Stimulated activated CD4-positive, alpha-beta T cell treated with anti-CD3 and anti-CD28 coated beads, Interleukin-4, amount 100 ng/mL, for 1 hour (primary cell): ENCODE measurements around the gene PSKH1.

Source experiments
- DNase-seq: peaks from one replicate; pipeline ENCODE4 v3.0.0-alpha.2; 2020

PSKH1 gene

DNA sequence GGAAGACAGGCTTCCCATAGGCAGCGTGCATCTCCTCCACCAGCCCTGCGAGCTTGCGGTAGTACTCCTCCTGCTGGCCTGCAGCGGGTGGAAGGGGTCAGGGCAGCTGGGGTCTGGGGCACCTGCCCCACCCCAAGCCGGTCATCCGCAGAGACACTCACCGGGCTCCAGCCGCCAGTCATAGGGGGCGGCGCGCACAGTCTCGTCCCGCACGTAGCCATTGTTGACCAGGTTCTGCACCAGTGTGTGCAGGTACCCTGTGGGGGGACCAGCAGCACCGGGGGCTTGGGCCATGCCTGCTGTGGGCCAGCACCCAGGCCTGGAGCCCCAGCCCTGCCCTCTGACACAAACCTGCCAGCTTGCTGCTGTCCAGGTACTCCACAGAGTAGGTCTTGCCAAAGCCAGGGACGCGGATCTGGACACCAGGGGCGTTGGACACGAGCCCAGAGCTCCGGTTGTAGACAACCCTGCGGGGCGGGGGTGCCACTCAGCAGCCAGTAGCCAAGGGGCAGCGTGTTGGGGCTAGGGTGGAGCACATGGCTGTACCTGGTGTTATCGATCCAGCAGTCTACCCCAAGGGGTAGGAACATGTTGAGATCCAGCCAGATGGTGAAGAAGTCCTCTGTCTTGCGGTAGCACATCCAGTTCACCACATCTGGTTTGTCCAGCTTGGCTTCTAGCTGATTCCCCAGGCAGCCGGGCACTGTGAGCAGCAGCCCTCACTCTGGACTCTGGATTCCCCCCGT lies 49.6 kb downstream of the PSKH1 start:
- DNase-seq = no peak

DNA sequence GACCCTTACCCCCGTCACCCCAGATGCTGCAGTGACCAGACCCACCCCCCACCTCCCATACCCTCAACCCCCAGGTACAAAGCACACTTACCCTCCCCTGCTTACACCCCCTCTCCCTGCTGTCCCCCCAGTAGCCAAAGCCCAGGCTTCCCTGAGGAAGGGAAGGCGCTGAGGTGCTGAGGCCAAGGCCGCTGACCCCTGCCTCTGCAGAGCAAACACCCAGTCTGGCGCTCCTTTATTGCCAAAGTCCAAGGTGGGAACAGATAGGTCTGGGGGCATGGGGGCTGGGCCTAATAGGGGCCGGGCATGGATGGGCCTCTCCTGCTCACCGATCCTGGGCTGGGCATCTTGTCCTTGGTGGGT lies 50.2 kb downstream of the PSKH1 start:
- DNase-seq = no peak

DNA sequence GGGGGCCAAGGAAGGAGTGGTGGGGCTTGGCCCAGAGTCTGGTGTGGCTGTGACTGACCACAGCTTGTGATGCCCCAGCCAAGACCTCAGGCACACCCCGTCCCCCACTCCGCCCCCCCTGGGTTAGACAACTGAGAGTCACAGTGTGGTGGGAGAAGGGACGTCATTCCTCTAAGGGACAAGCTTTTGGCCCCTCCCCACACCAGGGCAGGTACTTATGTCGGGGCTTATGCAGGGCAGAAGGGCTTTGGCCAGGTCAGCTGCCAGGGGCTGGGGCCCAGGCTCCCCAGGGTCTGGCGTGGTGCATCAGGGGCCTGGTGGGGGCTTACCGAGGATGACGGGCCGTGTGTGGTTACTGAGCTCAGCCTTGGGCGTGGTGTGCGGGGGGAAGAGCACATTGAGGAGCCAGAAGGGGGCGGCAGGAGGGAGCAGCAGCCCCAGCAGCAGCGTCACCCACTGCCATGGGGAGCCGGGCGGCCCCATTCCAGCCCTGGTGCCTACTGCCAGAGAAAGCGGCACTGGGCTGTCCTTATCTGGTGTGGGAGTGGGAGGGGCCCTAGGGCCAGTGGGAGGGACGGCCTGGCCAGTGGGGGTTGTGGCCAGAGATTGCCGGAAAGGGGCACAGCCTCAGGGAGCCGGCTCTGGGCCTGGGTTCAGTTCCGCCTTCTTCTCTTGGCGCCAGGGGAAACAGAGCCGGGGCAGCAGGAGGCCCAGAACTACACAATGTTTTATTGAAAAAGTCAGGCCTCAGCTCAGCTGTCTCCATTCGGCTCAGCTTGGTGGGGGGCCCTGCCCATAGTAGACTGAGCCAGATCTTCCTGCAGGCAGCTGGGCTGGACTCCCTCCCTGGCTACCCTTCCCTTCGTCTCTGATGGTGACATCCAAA lies 50.8 kb downstream of the PSKH1 start, which contains the start of gene LCAT:
Gene LCAT (minus strand): TSS at position 502 of the 886 bp plus-strand sequence. CDS start 19 bp downstream, at position 483.
- DNase-seq = no peak

DNA sequence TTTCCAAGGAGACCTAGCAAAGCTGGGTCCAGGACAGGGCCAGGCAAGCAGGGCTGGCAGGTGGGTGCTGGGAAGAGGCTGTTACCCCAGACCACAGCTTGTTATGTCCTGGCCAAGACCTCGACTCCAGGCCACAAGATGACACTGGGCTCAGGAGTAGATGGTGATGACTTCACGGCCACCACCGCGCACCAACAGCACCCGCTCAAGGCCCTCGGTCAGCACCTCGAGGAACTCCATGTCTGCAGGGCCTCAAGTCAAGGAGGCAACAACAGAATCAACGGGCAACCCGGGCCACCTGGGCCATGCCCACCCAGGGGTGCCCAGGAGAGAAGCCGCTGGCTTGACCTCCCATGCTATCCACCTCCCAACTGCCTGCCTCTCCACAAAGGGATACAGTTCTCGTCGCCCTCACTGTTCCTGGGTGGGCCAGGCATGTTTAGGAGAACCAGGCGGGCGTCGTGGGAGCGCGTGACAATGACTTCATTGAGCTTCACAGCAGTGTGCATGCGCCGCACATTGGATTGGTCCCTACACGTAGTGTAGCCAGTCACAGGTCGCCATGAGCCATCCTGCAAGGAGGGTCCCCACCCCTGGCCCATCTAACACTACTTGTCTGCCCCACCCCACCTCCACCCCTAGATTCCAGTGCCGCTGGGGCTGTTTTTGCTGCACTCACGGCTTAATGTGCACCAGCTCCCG lies 51.8 kb downstream of the PSKH1 start:
- DNase-seq = no peak

DNA sequence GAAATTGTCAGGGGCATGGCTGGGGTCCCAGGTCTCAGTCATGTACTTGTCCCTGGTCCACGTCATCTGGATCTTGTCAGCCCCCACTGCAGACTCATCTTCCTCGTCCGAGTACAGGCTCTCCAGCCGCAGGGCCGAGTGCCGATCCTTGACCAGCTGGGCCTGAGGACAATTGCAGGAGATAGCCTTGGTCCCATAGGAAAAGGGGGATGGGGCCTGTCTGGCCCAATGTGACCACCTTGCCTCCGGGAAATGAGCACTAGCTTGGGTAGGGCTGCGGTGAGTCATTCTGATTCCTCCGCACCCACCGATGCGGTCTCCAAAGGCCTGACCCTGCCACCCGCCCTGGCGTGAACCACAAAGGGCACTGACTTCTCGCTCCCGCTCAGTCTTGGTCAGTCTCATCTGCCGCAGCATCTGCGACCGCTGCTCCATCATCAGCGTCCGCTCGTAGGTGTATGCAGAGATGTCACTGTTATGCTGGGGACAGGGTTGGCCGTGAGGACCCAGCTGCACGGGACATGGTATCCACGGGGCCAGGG lies 52.4 kb downstream of the PSKH1 start:
- DNase-seq = no peak

DNA sequence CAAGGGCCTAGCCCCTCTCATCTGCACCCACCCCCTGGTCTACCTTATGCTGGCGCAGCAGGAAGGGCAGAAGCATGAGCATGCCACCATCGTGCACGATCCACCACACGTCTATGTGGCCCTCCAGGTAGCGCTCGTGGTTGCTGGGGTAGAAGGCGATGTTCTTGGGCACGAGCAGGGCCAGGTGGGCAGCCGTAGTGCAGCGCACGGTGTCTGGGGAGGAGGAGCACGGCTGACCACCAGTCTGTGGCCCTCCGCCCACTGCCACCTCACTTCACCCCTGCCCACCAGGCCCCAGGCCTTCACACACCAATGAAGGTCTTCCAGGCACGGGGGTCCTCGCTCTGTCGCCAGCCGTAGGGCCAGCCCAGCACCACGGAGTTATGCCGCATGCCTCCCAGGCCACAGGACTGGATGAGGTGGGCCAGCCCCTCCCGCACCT lies 53.1 kb downstream of the PSKH1 start:
- no peak for DNase-seq

DNA sequence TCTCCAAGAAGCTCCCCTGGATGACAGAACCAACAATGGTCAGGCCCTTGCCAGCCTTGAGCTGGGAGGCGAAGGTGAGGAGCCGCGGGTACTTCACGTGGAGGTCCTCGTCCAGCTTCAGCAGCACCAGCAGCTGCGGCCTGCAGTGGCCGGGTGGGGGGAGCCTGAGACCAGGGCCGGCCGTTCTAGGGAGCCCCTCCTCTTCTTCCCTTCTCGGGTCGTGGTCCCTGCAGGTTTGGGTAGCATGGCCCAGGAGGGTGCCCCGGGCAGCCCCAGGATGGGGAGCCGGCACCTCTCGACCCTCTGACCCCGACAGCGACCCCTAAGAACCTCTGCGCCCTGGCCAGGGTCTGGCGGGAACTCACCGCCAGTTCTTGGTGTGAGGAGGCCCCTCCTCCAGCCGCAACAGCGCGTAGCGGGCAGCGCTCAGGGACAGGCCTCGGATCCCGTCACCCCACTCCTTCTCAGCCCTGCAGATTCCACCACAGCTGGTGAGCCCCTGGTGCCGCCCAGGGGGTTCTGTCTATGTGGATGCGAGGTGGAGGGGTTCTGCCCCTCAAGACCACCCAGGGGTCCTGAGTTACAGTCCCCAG lies 54.0 kb downstream of the PSKH1 start:
- no peak for DNase-seq

DNA sequence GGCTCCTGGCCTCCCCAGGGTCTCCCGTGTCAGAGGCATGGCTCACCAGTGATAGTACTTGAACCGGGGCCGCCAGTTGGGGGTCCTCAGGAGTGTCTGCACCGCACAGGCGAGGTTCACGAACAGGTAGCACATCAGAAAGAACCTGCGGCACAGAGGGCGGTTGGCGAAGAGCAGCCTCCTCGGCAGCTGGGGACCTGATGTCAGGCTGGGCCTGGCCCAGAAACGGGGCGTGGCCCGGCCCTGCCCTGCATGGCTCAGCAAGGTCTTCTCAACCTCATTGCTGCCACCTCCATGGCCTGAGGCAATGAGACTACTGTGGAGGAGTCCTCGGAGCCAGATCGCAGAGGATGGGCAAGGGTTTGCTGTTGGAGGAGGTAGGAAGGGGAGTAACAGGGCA lies 55.0 kb downstream of the PSKH1 start:
- DNase-seq = no peak

DNA sequence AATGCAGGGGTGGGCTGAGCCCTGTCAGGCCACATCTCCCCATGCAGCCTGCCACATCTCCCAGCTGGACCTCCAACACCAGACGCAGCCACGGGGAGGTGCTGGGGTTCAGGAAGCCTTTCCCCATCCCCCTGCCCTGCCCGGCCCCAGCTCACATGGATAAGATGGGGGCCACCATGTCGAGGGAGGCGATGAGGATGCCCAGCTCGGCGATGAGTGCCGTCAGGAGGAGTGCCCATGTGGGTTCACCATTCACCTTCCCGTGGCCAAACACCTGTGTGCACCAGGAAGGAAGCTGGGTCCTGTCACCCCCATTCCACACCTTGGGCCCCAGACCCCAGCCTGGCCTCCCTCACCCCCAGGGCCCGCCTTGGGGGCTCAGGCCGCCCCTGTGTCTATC lies 56.6 kb downstream of the PSKH1 start:
- no peak for DNase-seq

DNA sequence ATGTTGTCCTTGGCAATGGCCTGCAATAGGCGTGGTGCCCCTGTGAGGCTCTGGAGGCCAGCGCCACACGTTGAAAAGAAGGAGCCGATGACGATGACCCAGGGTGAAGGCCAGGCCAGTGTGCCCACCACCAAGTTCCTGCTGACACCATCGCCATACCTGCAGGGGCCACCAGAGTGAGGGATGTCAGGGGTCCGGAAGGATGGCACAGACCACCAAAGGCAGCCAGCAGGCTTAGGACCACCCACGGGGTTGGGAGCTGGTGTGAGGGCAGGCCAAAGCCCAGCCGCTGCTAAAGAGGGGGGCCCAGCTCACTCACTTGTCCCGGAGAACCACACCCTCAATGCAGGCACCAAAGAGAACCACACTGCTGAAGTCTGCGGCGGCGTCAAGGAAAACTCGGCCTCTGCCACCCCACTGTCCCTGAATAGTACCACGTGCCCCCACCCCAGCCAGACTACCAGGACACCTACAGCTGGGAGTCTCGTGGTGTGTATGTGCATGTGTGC lies 57.3 kb downstream of the PSKH1 start:
- no peak for DNase-seq

DNA sequence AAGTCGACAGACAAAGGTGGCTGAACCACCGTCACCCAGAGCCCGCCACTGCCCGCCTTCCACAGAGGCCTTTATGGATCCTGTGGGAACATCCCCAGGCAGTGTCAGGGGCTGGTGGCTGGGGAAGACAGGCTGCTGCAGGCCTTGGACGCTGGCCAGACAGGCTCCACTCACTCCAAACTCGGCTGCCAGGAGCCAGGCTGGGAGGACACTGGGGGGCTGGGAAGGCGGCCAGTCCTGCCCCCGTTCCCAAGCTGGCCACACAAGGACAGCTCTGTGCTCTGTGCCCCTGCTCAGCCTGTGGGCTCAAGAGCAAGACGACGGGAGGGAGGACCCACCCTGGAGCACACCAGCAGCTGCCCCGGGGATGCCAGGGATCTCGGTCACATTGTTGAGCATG lies 58.4 kb downstream of the PSKH1 start:
- no peak for DNase-seq

DNA sequence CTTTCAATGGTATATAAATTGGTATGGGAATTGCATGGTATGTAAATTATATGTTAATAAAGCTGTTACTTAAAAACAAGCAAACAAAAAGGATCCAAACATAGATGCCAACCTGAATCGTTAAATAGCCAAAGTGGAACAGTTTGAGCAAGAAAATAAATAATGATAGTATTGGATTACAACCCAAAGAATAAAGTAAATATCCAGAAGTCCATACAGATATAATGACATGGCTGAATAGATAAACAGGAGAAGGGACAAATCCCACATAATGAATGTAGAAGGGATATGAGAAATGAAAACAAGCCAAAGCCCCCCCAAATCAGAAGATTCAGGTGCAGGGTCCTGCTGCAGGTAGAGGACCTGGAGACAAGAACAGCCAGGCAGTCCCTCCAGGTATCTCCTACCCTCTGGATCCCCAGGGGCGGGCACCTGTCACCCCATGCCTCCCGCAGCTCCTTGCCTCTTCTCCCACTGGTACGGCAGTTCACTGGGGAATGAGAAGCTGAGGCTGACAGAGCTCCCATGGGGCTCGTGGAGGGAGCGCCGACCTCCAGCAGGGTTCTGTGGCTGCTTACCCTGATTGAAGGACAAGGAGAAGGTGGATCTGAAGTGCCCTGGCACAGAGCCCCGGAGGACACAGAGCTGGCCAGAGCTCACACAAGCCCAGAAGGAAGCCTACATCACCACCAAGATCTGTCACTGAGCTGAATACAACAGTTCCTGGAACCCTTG lies 60.8 kb downstream of the PSKH1 start:
- DNase-seq = no peak

DNA sequence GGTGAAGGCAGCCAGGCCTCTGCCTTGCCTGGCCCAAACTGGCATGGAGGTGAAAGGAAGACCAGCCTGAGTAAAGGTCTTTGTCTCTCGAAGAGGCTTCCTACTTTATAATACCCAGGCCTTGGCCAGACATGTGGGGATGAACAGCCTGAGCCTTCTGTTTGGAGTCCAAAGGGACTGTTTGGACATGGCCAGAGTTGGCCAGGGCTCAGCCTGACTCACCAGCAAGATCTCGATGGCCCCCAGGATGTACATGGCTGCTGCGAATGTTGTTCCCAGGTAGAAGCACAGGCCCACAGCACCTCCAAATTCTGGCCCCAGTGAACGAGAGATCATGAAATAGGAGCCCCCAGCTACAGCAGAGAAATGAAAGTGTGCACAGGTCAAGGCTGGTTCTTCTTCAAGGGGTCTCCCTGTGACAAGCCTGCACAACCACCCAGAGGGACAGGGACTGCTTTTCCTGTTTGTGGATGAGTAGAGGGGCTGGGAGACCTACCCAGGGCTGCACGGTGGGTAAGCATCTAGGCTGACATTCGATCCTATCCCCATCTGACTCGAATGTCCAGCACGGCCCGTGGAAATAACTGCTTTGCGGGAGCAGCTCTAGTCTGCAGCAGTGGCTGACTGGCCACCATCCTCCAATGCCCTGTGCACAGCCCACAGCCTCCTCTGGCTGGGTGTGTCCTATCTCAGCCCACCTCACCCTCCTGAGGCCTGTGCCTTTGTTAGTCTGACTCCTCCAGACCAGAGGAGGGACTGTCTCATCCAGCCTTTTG lies 61.6 kb downstream of the PSKH1 start:
- DNase-seq = no peak

DNA sequence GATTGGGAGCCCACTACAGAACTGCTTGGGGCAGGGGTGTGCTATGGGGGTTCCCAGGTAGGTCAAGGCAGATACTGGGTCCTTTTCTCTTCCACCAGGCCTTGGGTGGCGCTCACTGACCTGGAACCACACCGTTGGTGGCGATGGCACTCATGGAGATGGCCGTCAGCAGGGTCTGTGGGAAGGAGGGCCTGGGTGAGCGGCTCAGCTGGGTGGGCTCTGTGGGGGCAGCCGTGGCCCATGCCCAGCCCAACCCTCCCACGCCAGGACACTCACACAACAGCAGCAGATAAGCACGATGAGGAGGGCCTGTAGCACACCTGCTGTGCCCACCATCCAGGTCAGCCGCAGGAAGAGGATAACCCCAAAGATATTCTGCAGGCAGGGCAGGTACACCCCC lies 64.6 kb downstream of the PSKH1 start:
- DNase-seq = no peak

DNA sequence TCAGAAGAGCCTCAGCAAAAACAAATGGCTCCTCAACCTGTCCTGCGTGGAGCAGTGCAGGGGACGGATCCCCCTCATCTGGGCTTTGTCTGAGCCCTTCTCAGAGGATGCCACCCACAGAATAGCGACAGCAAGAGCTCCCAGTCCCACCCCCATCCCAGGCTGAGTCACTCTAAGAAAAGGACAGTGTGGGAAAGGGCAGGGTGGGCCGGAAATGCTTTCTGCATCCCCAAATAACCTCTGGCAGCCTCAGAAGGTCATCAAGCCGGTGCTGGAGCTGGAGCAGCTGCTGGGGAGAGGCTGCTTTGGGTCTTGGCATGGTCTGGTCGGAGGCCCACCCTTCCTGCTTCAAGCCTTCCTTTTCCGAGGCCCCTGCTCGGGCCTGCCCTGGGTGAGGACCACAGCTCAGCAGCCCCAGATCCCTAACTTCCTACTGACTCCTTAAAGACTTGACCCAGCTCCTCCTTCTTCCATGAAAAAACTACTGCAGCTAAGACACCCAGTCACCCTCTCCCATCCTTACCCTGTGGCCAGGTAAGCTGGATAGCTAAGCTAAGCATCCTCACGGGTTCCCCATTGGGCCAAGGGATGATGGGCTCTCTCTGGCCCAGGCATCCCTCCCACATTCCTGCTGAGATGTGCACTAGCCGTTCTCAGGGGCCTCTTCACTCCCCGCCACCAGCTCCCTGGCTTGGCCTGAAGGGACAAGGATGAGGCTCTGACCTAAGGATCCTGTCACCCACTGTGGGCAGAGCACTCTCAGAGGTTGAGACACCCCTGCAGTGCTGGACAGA lies 66.7 kb downstream of the PSKH1 start:
- DNase-seq = no peak

DNA sequence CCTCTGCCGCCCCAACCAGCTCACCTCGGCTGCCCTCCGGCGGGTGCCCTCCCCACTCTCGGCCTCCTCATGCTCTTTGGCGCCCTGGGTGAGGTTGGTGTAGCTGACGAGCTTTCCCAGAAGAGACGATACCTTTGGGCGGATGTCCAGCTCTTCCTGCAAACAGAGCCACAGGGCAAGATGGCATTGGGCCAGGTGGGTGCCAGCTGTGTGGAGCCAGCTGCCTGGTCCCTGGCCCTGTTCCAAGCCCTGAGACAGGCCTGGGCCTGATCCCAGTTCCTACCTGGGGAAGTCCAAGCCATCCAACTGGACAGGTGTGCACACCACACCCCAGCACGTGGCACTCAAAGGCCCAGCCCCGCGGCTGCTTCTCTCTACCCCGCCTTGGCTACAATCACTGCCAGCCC lies 68.5 kb downstream of the PSKH1 start:
- no peak for DNase-seq

DNA sequence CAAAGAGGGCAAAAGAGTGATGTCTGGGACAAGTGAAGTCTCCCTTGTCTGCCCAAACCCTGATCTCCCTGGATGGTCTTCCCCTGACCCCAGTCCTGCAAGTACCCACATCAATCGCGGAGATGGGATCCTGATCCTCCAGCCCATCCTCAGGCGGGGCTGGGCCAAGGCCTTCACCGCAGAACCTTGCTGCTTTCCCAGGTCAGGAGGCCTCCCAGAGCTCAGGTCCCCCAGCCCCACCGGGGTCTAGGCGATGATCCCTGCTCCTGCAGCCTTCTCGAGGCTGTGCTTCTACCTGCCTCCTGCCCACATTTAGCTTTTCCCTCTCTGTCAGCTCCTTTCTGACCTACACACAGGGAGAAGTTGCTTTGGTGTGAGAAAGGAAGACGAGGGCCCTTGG lies 69.1 kb downstream of the PSKH1 start:
- no peak for DNase-seq

DNA sequence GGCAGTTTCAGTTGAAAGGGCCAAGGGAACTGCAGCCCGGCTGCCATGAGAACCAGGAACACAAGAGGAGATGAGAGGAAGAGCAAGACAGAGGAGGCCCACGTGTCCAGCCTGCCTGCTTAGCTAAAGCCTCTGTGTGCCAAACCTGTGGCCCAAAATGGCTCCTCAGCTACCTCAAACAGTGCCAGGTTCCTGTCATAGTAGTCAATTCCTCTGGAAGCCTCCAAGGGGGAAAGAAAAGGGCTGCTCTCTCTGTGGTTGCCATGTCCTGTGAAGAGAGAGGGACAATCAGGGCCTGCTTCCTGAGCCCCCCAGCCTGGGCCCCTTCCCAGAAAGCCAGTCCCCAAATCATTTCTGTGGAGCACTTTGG lies 70.2 kb downstream of the PSKH1 start:
- no peak for DNase-seq

DNA sequence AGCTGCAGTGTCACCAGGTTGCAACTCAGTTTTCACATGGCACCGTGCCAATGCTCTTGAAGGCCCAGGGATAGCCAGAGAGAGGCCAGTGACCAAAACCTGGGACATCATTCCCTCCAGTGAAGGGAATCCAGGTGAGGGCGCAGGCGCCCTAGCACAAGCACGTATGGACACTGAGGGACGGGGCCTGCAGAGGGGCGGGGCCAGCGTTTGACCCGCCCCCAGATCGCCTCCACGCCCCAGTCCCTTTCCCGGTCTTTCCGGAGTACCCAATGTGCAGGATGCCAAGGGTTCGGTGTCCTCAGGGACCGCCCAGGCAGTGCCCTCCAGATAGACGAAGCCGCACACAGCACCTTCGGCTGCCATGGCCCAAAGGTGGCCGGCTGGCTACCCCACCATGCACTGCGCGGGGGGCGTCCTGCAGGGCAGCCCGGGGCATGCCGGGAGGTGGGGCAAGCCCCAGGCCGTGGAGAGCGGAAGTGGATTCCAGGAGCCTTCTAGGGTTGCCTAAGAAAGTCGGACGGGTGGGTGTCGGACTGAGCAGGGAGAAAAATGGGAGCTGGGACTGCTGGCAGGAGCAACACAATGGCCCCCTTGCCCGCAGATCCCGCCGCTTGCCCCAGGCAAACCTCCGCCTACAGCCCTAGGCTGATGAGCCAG lies 70.7 kb downstream of the PSKH1 start:
- DNase-seq = no peak
